ENCODE data around the gene EDARADD.

Gene EDARADD

DNA sequence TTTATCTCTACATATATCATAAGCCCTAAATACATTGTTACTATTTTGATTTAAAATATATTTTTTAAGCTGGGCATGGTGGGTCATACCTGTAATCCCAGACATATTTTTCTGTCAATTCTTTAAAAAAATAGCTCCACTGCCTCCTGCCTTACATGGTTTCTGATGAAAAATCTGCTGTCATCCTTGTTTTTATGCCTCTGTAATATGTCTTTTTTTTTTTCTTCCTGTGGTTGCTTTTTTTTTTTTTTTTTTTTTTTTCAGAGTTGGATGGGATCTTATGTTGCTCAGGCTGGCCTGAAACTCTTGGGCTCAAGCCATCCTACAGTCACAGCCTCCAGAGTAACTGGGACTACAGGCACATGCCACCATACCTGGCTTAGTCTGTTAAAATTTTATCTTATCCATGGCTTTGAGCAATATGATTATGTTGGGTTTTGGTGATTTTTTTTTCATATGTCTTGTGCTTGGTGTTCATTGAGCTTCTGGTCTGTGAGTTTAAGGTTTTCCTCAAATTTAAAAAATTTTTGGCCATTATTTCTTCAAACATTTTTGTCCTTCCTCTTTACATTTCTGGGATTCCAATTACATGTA is 12.4 kb upstream of the EDARADD start:
- Histone ChIP-seq H3K9ac (ENCODE audit: low read depth, low read length, poor library complexity) (no peak overlapping the region), H3K4me2 (ENCODE audit: insufficient read depth, low read length, poor library complexity, severe bottlenecking) (no peak overlapping the region), H3K79me1 (ENCODE audit: low read depth, low read length) (no peaks in the 10 kb centered on the region), H2BK5ac (ENCODE audit: low read length) (no peak overlapping the region), H4K8ac (ENCODE audit: low read depth, low read length) (no peak overlapping the region), H3K14ac (ENCODE audit: low read length) (no peak overlapping the region), H2BK120ac (ENCODE audit: low read depth, low read length) (no peak overlapping the region), H3K27ac (replicated peaks; ENCODE audit: low read length) (no peak overlapping the region), H2BK12ac (ENCODE audit: low read length) (no peak overlapping the region), H2BK15ac (ENCODE audit: low read length) (no peak overlapping the region), H2AK5ac (ENCODE audit: low read depth, low read length) (no peak overlapping the region), H3K9me3 (replicated peaks in 1 of 2; ENCODE audit: control insufficient read depth in 2 of 2, insufficient read depth in 1 of 2, low read depth in 1 of 2, low read length in 2 of 2) (peaks cover 0 to 2% of the 10 kb centered on the region in 2 donors), H3K27me3 (ENCODE audit: control insufficient read depth in 3 of 3, insufficient read depth in 3 of 3, low read depth in 1 of 3, low read length in 3 of 3) (no peaks in the 10 kb centered on the region), H3K4me3 (ENCODE audit: low read length in 2 of 2) (no peak overlapping the region), H3K4me1 (ENCODE audit: control insufficient read depth in 2 of 2, insufficient read depth in 1 of 2, low read depth in 1 of 2, low read length in 2 of 2) (no peaks in the 10 kb centered on the region), H2AFZ (ENCODE audit: low read length) (no peak overlapping the region), H3K23ac (ENCODE audit: low read depth, low read length, poor library complexity) (no peak overlapping the region), H4K91ac (ENCODE audit: low read depth, low read length, poor library complexity) (no peak overlapping the region), H3K4ac (ENCODE audit: low read length) (no peak overlapping the region), H3K18ac (ENCODE audit: low read length) (no peak overlapping the region), H3K36me3 (replicated peaks in 1 of 2; ENCODE audit: control insufficient read depth in 2 of 2, insufficient read depth in 2 of 2, low read length in 2 of 2) (no peaks in the 10 kb centered on the region)
- DNase-seq (ENCODE audit: low spot score), result no peak

DNA sequence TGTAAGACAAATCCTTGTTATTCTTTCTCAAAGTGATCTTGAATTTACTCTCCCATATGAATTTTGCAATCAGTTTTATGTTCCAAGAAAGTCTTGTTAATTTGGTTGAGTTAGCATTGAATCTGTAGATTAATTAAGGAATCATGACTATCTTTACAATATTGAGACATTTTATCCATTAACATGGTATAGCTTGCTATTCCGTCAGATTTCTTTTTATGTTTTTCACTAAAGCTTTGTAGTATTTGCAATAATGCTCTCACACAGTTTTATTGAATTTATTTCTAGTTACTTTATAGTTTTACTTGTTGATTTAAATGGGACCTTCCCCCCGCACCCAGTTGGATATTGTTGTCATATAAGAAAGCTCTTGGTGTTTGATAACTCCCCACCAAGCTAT is 5.8 kb upstream of the EDARADD start:
- Histone ChIP-seq H4K91ac (ENCODE audit: low read depth, low read length, poor library complexity) (no peak overlapping the region), H4K8ac (ENCODE audit: low read depth, low read length) (no peak overlapping the region), H3K27ac (replicated peaks; ENCODE audit: low read length) (no peak overlapping the region), H2BK12ac (ENCODE audit: low read length) (no peak overlapping the region), H3K14ac (ENCODE audit: low read length) (no peak overlapping the region), H3K4me1 (ENCODE audit: control insufficient read depth in 2 of 2, insufficient read depth in 1 of 2, low read depth in 1 of 2, low read length in 2 of 2) (no peaks in the 10 kb centered on the region), H2AK5ac (ENCODE audit: low read depth, low read length) (no peak overlapping the region), H3K4me3 (ENCODE audit: low read length in 2 of 2) (no peak overlapping the region), H2AFZ (ENCODE audit: low read length) (no peak overlapping the region), H3K4ac (ENCODE audit: low read length) (no peak overlapping the region), H2BK15ac (ENCODE audit: low read length) (no peak overlapping the region), H3K4me2 (ENCODE audit: insufficient read depth, low read length, poor library complexity, severe bottlenecking) (no peak overlapping the region), H2BK120ac (ENCODE audit: low read depth, low read length) (no peak overlapping the region), H3K9me3 (replicated peaks in 1 of 2; ENCODE audit: control insufficient read depth in 2 of 2, insufficient read depth in 1 of 2, low read depth in 1 of 2, low read length in 2 of 2) (no peaks in the 10 kb centered on the region), H3K36me3 (replicated peaks in 1 of 2; ENCODE audit: control insufficient read depth in 2 of 2, insufficient read depth in 2 of 2, low read length in 2 of 2) (no peaks in the 10 kb centered on the region), H3K18ac (ENCODE audit: low read length) (no peak overlapping the region), H3K23ac (ENCODE audit: low read depth, low read length, poor library complexity) (no peak overlapping the region), H3K27me3 (ENCODE audit: control insufficient read depth in 3 of 3, insufficient read depth in 3 of 3, low read depth in 1 of 3, low read length in 3 of 3) (peaks cover 0 to 9% (median 0%) of the 10 kb centered on the region in 3 experiments), H3K79me1 (ENCODE audit: low read depth, low read length) (no peaks in the 10 kb centered on the region), H3K9ac (ENCODE audit: low read depth, low read length, poor library complexity) (no peak overlapping the region), H2BK5ac (ENCODE audit: low read length) (no peak overlapping the region)
- no CpG with 5 or more reads among the region's 2 CpGs for WGBS, 2 donors (ENCODE audit: extremely low coverage in 2 of 2, insufficient read length in 2 of 2, insufficient replicate concordance in 1 of 2)
- no peak for DNase-seq (ENCODE audit: low spot score)

DNA sequence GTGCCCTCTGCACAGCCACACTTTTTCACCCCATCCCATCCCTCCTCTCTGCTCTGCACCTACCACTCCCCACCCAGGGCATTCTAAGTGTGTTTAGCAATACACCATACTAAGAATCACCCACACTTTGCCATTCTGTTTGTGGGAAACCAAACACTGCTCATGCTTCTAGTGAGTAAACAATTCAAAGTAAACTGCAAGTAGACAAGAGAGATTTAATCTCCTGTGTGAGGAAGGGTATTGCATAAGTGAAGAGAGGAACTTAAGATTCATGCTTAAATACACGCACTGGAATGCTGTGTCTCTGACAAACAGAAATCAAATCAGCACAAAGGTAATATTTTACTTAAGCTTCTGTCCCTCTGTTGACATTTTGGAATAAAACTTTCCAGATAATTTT is 4.8 kb upstream of the EDARADD start:
- DNase-seq (ENCODE audit: low spot score), result no peak

DNA sequence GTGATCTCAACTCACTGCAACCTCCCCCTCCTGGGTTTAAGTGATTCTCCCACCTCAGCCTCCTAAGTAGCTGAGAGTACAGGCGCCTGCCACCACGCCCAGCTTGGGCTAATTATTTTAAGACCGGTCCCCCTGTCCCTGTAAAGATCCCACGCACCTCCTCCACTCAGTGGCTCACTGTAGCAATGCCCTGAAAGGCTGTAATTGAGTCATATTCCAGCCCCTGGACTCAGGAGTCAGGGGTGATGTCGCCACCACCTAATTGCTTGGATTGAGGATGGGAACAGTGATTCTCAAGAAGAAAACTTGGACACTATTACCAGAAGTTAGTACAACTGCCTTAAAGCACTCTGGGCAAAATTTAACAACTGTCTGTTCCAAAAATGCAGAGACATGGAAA is 3.1 kb upstream of the EDARADD start:
- Histone ChIP-seq H4K8ac (ENCODE audit: low read depth, low read length) (no peak overlapping the region), H3K27me3 (ENCODE audit: control insufficient read depth in 3 of 3, insufficient read depth in 3 of 3, low read depth in 1 of 3, low read length in 3 of 3) (peaks cover 0 to 36% (median 8%) of the 10 kb centered on the region in 3 experiments), H2BK120ac (ENCODE audit: low read depth, low read length) (no peak overlapping the region), H4K91ac (ENCODE audit: low read depth, low read length, poor library complexity) (no peak overlapping the region), H3K18ac (ENCODE audit: low read length) (no peak overlapping the region), H3K4me3 (ENCODE audit: low read length in 2 of 2) (no peak overlapping the region), H2BK12ac (ENCODE audit: low read length) (no peak overlapping the region), H2AFZ (ENCODE audit: low read length) (no peak overlapping the region), H2AK5ac (ENCODE audit: low read depth, low read length) (no peak overlapping the region), H3K27ac (replicated peaks; ENCODE audit: low read length) (no peak overlapping the region), H3K4ac (ENCODE audit: low read length) (no peak overlapping the region), H2BK15ac (ENCODE audit: low read length) (no peak overlapping the region), H3K36me3 (replicated peaks in 1 of 2; ENCODE audit: control insufficient read depth in 2 of 2, insufficient read depth in 2 of 2, low read length in 2 of 2) (no peaks in the 10 kb centered on the region), H3K4me2 (ENCODE audit: insufficient read depth, low read length, poor library complexity, severe bottlenecking) (no peak overlapping the region), H3K9ac (ENCODE audit: low read depth, low read length, poor library complexity) (no peak overlapping the region), H2BK5ac (ENCODE audit: low read length) (no peak overlapping the region), H3K23ac (ENCODE audit: low read depth, low read length, poor library complexity) (no peak overlapping the region), H3K14ac (ENCODE audit: low read length) (no peak overlapping the region), H3K79me1 (ENCODE audit: low read depth, low read length) (no peaks in the 10 kb centered on the region), H3K9me3 (replicated peaks in 1 of 2; ENCODE audit: control insufficient read depth in 2 of 2, insufficient read depth in 1 of 2, low read depth in 1 of 2, low read length in 2 of 2) (no peaks in the 10 kb centered on the region), H3K4me1 (ENCODE audit: control insufficient read depth in 2 of 2, insufficient read depth in 1 of 2, low read depth in 1 of 2, low read length in 2 of 2) (peaks cover 0 to 2% of the 10 kb centered on the region in 2 donors)
- DNase-seq (ENCODE audit: low spot score), result no peak
- WGBS, 2 donors (ENCODE audit: extremely low coverage in 2 of 2, insufficient read length in 2 of 2, insufficient replicate concordance in 1 of 2), result no CpG with 5 or more reads among the region's 5 CpGs

More for the DNA sequence above, 4.8 kb upstream of the EDARADD start:
- no peaks in the 10 kb centered on the region for H3K9me3 ChIP-seq (replicated peaks in 1 of 2; ENCODE audit: control insufficient read depth in 2 of 2, insufficient read depth in 1 of 2, low read depth in 1 of 2, low read length in 2 of 2)
- no peaks in the 10 kb centered on the region for H3K4me1 ChIP-seq (ENCODE audit: control insufficient read depth in 2 of 2, insufficient read depth in 1 of 2, low read depth in 1 of 2, low read length in 2 of 2)
- H3K79me1 ChIP-seq (ENCODE audit: low read depth, low read length), result no peaks in the 10 kb centered on the region
- H2BK120ac ChIP-seq (ENCODE audit: low read depth, low read length), result no peak overlapping the region
- no peak overlapping the region for H4K91ac ChIP-seq (ENCODE audit: low read depth, low read length, poor library complexity)
- H4K8ac ChIP-seq (ENCODE audit: low read depth, low read length), result no peak overlapping the region
- no peak overlapping the region for H3K18ac ChIP-seq (ENCODE audit: low read length)
- no peak overlapping the region for H3K23ac ChIP-seq (ENCODE audit: low read depth, low read length, poor library complexity)
- no peak overlapping the region for H3K9ac ChIP-seq (ENCODE audit: low read depth, low read length, poor library complexity)
- H2BK12ac ChIP-seq (ENCODE audit: low read length), result no peak overlapping the region
- no peak overlapping the region for H2BK5ac ChIP-seq (ENCODE audit: low read length)
- no peak overlapping the region for H3K4me3 ChIP-seq (ENCODE audit: low read length in 2 of 2)
- H2AFZ ChIP-seq (ENCODE audit: low read length), result no peak overlapping the region
- H3K4ac ChIP-seq (ENCODE audit: low read length), result no peak overlapping the region
- H3K36me3 ChIP-seq (replicated peaks in 1 of 2; ENCODE audit: control insufficient read depth in 2 of 2, insufficient read depth in 2 of 2, low read length in 2 of 2), result no peaks in the 10 kb centered on the region
- no CpG with 5 or more reads among the region's 1 CpG for WGBS, 2 donors (ENCODE audit: extremely low coverage in 2 of 2, insufficient read length in 2 of 2, insufficient replicate concordance in 1 of 2)
- H2AK5ac ChIP-seq (ENCODE audit: low read depth, low read length), result no peak overlapping the region
- H3K27me3 ChIP-seq (ENCODE audit: control insufficient read depth in 3 of 3, insufficient read depth in 3 of 3, low read depth in 1 of 3, low read length in 3 of 3), result peaks cover 0 to 18% (median 2%) of the 10 kb centered on the region in 3 experiments
- H2BK15ac ChIP-seq (ENCODE audit: low read length), result no peak overlapping the region
- no peak overlapping the region for H3K27ac ChIP-seq (replicated peaks; ENCODE audit: low read length)
- H3K14ac ChIP-seq (ENCODE audit: low read length), result no peak overlapping the region
- no peak overlapping the region for H3K4me2 ChIP-seq (ENCODE audit: insufficient read depth, low read length, poor library complexity, severe bottlenecking)

All from neuronal stem cell (in vitro differentiated cells).